HG03571 (cell line): ENCODE data around the gene SIAE.
"Not testable (repeated sequence)": the region's sequence is repeated elsewhere in the genome, so short reads cannot be mapped to it uniquely, and the experiment has no call there.

Source experiments
- ATAC-seq: cut with Tn5 transposase; IDR thresholded peaks from one replicate; pipeline ENCODE4 v1.9.1; 2021; ENCODE audit not compliant: unreplicated experiment

Gene SIAE

DNA sequence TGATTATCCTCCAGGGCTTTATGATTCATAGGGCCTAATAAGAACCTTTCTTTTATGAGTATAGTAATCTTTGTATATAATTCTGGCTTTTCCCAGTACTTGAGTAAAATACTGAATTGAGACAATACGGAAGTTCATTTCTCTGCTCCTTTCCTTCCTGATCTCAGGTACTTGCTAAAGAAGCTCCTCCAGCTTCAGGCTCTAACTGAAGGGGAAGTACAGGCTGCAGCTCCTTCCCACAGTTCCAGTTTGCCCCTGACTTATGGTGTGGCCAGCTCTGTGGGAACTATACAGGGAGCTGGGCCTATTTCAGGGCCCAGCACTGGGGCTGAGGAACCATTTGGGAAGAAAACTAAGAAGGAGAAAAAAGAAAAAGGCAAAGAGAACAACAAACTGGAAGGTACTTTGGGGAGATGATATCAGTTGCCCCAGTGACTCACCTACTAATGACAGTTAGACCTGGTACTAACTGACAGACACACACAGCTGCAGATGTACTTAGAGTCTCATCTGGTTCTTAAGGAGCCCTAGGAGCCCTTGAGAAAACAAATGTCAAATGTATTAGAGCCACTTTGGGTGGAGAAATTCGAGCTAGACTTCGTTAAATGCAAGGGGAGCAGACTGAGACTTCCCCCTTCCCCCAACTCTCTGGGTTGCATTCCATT lies 47.9 kb downstream of the SIAE start:
- no peak for ATAC-seq

DNA sequence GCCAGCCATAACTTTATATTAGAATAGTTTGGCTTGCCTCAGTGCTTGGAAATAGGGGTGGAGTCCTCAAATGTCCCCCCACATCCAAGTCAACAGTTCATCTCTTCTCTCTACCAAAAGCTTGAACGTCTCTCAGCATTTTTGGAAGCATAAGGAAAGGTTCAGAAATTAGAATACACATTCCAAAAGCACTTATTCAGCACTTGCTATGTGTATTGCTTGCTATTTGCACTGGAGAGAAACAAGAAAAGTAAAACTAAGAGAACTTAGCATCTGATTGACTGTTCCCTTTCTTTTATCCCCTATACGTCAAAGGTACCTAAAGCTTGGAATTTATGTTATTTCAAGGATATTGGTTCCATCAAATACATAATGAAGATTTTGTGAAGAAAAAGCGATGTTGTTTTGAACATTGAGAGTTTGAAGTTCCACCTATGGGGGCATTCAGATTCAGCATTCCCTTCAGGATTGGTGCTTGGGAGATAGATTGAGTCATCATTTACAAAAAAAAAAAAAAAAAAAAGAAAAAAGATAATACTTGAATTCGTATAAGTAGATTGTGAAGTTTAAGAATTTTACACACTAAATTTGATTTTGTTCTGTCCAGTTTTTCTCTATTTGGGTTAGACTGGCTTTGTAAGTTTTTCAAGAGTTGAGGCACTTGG lies 49.5 kb downstream of the SIAE start:
- ATAC-seq: no peak

DNA sequence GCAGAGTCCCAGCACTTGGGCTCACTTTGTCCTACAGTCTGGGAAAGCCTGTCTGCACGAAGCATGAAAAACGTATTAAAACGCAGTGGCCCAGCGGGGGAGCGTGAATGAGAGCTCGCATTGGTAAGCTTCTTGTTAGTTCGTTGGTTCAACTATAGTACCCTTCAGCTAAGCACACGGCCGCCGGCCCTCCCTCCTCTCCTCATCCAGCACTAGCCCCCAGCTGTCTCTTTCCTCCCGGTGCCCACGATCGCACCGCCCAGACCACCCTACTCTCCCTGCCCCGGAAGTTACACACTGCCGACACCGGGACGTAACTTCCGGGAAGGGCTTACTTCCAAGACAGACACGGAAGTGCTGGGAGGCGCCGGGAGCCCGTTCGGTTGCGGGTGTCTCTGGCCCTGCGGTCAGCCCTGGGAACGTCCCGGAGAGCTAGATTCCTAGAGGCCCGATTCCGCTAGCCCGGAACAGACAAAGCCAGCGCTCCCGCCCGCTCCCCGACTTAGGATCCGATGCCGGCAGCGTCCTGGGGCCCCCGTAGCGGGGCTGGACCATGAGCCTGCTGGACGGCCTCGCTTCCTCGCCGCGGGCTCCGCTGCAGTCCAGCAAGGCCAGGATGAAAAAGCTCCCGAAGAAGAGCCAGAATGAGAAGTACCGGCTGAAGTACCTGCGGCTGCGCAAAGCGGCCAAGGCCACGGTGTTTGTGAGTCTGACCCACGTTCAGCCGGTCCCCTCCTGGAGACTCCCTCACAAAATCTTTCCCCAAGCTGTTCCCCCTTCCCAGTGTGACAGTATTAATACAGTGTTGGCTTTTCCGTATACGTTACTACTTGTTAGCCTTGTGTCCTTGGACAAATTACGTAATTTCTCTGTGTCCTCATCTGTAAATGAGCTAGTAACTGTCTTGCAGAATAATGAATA lies 50.7 kb downstream of the SIAE start, which contains the start of gene TBRG1:
Gene TBRG1, plus strand, starts transcription at position 334 of the 921 bp plus-strand sequence. Its CDS starts 220 bp downstream, at position 554.
- peak; percentile 99 for ATAC-seq

DNA sequence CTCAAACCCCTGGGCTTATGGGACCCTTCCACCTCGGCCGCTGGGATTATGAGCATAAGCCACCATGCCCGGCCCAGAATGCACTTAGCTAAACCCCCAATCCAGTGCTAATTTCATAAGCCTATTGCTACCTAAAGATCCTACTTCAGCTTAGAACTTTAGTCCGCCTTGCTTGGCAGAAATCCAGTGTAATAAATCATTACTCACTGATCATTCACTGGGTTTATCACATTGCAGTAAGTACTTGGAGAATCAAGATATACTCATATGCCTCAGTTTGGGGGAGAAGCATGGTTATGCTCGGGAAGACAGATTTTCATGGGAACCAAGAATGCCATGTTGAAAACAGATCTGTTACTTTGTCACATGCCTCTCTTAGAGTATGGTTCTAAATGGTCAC lies 54.7 kb downstream of the SIAE start:
- ATAC-seq: no peak

DNA sequence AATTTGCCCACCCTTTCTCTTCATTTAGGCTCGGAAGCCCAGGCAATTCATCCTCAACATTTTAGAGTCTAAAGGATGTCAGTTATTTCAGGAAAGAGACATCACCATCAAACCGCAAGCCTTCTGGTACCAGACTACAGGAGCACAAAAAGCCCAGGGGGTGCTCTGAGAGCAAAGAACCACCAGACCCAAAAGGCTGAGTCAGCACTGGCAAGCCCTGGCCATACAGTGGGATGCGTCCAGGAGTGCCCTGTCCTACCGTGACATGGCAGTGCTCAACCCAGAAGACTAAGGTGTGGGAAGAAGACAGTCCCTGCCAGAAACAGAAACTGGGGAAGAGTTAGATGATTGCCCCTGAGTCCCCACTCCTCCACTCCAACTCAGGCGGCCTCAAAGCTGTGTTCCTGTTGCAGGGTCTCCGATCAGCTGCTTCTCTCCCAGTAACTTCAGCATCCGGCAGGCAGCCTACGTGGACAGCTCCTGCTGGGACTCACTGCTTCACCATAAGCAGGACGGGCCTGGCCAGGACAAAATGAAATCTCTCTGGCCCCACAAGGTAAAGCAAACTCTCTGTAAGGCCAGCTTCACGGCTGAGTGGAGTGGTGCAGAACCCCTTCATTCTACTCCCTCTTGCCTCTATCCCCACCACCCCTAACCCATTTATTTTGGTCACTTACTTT lies 60.8 kb downstream of the SIAE start:
- no peak for ATAC-seq

DNA sequence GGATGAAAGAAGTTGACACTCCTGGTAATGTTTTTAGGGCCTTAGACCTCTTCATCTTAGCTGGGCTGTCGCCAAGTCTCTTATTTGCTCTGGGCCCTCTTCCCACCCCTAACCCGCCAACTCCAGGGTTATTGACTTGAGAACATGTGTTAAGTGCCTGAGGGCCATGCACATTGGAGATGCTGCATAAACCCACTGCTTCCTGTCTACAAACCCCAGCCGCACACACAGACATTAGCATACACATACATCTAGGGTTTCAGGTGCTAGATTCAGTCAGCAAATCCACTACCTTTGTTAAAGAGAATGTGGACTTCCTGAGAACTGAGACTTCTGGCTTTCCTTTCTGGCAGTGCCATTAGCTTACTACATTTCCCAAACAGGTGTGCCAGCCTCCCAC lies 61.5 kb downstream of the SIAE start:
- no peak for ATAC-seq

DNA sequence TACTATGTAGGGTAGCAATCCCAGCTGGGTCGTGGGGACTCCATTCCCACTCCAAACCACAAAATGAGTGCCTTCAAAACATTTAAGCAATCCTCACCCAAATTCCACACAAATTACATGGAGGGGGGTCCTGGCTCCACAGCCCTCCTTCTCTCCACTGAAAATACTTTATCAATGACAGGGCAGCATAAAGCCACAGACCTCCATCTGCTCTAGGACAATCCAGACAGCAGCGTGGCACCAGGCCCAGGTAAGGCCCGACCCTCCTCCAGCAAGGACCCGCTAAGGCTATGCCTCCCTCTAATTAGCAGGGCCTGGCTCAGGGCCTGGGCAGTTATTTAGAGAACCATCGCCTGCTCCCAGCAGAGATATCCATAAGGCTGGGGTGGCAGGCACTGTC lies 62.5 kb downstream of the SIAE start, which contains the start of gene PANX3:
Gene PANX3, plus strand, starts transcription at position 365 of the 400 bp plus-strand sequence. CDS start 129 bp downstream, outside the sequence.
- no peak for ATAC-seq

DNA sequence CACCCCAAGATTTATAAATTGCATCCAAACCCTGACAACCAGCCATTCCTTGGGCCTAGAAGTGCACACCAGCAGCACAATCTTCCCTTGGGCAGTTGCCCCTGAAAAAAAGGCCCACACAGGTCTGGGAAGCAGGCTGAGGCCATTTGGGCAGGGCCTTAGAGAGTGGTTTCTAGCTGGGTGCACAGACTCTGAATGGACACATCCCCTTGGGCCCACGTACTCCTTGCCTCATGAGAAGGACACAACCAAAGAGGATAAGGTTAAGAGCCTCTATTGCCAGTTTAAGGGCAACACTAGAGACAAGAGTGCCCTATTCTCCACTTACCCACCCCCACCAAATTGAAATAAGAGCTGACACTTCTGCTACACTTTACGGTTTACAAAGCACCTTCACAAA lies 63.2 kb downstream of the SIAE start:
- no peak for ATAC-seq

DNA sequence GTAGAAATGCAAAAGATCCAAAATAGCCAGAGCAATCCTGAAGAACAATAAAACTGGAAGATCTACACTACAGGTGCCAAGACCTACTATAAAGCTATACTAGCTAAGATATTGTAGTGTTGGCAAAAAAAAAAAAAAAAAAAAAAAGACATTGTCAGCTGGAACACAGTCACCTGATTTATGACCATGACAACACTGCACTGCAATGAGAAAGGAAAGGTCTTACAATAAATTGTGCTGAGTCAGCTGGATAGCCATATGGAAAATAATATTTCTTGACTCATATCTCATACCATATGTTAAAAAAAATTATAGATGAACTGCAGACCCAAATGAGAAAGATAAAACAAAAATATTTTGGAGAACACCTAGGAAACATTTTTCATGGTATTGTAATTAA lies 65.4 kb downstream of the SIAE start:
- ATAC-seq: no peak

DNA sequence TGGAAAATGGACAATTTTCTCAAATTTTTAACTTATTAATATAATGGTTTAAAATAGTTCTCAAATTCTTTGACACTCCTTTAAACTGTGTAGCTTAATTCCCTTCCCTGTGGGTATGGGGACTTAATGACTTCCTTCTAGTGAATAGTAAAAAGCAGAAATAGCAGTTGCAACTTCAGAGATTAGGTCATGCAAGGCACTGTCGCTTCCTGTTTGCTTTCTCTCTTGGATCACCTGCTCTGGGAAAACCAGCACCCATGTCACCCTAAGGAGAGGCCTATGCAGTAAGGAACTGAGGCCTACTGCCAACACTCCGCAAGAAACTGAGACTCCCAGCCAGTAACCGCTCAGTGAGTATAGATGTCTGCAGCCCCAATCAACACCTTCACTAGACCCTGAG lies 67.8 kb downstream of the SIAE start:
- ATAC-seq: no peak

DNA sequence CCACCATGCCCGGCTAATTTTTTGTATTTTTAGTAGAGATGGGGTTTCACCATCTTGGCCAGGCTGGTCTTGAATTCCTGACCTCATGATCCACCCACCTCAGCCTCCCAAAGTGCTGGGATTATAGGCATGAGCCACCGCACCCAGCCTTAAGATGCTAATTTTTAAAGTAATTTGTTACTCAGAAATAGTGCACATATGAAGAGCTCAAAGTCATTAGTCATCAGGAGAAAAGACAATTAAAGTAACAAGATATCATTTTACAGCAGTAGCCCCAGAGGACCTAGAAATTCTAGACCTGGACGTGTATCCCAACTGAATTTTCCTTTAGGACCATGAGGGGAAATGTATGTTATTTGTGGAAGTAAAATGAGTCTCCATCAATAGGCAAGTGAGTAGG lies 70.8 kb downstream of the SIAE start:
- ATAC-seq: not testable (repeated sequence)

DNA sequence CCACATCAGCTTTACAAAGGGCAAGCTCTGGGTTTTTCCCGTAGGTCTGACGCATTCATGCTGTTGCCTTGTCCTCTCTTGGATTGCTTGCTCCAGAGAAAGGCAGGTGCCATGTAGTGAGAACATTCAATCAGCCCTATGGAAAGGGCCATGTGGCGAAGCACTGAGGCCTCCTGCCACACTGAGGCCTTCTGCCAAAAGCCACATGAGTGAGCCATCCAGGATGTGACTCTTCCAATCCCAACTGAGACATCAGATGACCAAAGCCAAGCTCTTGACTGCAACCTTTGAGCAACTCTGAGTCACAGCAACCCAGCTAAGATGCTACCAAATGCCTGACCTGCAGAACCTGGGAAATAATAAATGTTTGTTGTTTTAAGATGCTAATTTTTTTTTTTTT lies 71.3 kb downstream of the SIAE start:
- no peak for ATAC-seq

DNA sequence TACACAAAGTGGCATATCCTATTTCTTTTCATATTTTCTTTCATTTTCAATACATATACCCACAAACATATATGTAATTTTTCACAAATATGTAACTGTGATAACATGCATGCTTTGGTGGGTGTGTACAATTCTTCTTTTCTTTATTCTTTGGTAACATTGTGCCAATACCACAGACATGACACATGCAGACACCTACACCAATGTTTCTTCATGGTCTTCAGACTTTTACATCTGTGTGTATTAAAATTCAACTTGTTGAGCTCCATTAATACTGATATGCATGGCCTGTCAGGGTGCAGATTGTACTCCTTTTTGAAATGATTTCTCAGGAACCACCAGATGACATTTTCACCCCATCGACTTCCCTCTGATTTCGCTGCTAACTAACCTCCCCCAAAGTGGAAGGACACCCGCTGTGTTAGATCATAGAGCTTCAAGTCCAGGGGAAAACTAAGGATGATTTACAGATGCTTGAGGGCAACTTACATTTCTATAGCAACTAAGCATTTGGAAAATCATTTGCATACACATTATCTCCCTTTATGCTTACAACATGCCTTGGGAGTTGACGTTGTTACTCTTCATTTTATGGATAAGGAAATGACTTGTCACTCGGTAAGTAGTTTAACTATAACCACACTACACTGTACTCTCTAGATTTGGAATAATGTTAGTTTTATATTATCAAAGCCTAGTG lies 72.8 kb downstream of the SIAE start:
- no peak for ATAC-seq

DNA sequence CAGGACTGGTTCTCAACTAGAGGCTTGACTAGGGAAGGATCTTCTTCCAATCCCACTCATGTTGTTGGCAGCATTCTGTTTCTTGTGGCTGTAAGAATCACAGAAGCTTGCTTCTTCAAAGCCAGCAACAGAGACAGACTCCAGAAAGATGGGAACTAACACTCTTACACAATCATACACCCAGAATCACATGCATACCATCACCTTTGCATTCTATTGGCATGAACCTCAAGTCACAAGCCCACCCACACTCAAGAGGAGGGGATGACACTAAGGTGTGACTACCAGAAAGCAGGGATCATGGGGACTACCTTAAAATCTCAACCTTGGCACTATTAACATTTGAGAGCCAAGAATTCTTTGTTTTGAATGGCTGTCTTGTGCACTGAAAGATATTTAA lies 75.9 kb downstream of the SIAE start:
- no peak for ATAC-seq

DNA sequence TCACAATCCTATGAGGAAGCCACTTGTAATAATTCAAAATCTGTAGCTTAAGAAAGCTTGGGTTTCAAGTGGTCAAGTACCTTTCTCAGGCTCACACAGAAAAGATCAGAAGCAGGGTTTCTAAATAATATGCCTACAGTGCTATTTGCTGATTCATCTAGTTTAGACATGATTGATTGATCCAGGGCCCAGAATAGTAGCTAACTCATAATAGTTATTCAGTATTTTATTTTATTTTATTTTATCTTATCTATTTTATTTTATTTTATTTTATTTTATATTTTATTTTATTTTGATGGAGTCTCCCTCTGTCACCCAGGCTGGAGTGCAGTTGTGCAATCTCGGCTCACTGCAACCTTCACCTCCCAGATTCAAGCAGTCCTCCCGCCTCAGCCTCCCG lies 78.2 kb downstream of the SIAE start:
- no peak for ATAC-seq

DNA sequence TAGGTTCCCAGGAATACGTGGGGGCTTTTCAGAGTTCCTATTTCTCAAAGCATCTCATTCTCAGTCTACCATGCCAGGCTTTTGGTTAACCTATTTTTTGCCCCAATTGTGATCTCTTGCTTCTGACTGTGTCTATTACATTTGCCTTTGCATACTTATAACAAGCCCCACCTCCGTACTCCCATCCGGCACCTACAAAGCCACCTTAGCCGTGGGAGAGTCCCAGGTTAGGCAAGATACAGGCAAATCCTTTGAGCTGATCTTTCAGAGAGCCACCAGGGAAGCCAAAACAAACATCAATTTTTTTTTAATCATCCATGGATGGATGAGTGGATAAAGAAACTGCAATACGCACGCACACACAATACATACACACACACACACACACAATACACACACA lies 80.9 kb downstream of the SIAE start:
- no peak for ATAC-seq

DNA sequence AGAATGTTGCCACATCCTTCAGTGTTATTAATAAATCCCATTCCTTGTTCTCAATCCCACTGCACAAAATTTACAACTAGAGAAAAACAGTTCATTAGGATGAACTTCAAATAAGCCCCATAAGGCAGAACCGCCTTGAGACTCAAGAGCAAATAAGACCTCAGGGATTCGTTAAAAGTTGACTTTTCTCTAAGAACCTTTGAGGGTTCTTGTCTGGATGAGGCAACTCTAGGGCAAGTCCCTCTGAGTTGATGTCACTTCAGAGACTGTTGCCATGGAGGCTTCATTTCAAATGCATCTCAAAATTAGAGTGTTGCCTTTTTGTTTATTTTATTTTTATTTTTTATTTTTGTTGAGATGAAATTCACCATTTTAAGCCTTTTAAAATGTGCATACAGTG lies 82.1 kb downstream of the SIAE start:
- ATAC-seq: no peak

DNA sequence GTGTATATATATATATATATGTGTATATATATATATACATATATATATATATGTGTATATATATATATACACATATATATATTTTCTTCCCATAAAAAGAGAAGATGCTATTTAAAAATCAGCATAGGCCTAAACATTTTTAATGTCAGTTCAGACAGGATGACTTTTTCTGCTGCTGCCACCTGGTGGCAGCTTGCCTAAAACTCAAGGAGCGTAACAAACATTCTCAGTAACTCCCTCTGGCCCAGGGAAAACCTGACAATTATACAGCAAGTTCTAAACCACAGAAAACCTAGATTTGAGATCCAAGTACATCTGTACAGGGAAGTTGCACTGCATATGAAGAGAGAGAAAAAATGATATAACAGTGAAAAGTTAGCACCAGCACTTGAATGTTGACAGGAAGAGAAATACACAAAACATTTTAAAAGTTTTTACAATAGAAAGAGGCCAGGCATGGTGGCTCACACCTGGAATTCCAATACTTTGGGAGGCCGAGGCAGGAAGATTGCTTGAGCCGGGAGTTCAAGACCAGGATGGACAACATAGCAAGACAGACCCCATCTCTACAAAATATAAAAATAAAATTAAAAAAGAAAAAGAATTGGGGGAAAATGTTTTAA lies 87.2 kb downstream of the SIAE start:
- no peak for ATAC-seq

DNA sequence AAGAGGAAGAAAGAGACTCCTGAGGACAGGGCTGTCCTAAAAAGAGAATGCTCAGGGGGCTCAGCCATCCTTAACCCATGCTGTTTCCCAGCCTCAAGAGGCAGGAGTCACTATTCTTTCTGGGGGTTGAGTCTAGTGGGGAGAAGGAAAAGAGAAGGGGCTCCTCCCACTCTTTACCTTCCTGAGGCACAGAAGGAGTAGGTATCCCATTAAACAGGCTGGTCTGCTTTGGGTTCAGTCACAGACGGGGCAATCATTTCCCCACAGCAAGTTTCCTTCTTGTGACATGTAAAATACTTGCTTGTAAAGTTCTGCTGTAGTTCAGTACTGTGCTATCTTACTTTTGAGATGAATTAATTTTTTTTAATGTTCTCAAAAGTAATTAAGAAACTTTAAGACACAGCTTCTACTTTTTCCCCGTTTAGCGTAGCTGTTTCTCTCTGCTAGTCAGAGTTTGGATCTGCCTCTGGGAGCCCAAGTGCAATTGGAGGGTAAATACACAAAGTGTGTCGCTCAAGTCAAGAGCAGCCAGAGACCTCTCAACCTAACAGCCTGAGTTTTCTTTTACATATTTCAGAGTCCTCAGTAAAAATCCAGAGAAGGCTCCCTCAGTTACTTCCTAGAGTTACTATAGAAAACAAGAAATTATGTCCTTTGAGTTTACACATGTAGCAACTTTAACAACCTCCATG lies 88.7 kb downstream of the SIAE start:
- ATAC-seq: no peak
